GM19099 (cell line): ENCODE data around the gene RRP8.

Experiments
- POLR2A ChIP-seq: IDR thresholded peaks from 3 replicates; pipeline ENCODE4 v1.6.1; 2011; ENCODE audit warnings: low read depth; ENCODE audit not compliant: insufficient read length; ENCODE audit errors: extremely low read depth

RRP8 gene

GRCh38 chr11:6613496-6613895, 10.1 kb upstream of the RRP8 start:
- no peak for TF ChIP-seq POLR2A

GRCh38 chr11:6612213-6613041, 9.0 kb upstream of the RRP8 start, which contains the start of gene TAF10:
TAF10 (minus strand) TSS chr11:6612216; CDS start chr11:6612189, 27 bp downstream.
- TF ChIP-seq POLR2A, result peak; percentile 93

- no peak for TF ChIP-seq POLR2A
Observed at GRCh38 chr11:6611963-6612212, 8.5 kb upstream of the RRP8 start.

DNA sequence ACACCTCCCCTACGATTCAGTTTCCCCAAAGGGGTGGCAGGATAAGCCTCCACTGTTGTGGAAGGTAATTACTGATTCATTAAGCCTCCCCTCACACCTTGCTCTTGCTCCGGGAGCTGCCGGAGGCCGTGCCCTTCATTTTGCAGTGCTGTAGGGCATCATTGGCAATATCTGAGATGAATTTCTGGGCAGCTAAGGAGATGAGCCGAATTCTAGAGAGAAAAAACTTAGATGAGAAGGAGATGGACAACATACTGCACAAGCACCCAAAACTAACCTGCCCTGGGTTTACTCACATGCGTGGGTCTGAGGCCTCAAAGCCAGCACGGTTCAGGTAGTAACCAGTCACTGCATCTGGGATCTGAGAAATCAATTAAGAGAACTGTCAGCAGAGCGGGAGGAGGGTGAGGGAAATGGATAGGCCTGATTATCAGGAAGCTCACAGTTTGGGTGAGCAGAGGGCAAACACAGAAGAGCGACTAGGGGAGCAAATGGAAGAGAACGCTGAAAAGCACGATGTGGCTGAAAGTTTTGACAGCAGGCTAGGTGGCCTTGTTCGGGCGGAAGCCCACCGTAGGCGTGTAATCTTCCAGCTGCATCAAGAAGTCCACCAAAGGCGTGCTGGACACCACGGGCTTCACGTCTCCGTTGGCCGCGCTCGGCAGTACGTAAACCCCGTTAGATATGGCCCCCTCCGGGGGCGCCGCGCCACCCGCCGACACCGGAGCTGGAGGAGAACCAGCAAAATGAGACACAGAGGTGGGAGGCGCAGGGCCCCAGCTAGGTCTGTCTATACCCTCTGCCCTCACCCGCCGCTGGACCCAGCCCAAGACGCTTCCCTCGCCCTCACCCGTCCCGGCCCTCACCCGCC, 7.9 kb upstream of the RRP8 start:
- no peak for TF ChIP-seq POLR2A

DNA sequence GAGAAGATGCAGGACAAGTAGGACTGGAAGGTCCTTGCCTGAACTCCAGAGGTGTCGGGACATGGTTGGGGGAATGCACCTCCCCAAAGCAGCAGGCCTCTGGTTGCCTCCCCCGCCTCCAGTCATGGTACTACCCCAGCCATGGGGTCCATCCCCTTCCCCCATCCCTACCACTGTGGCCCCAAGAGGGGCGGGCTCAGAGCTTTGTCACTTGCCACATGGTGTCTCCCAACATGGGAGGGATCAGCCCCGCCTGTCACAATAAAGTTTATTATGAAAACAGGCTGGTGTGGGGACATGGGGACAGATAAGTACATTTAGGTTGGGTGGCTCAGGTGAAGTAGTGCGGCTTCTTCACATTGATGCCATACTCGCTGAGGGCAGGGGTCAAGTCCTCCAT, 7.2 kb upstream of the RRP8 start:
- TF ChIP-seq POLR2A, result no peak

- no peak for TF ChIP-seq POLR2A
Observed at GRCh38 chr11:6609502-6610015, 6.1 kb upstream of the RRP8 start.

GRCh38 chr11:6608726-6609501, 5.5 kb upstream of the RRP8 start:
- no peak for TF ChIP-seq POLR2A

DNA sequence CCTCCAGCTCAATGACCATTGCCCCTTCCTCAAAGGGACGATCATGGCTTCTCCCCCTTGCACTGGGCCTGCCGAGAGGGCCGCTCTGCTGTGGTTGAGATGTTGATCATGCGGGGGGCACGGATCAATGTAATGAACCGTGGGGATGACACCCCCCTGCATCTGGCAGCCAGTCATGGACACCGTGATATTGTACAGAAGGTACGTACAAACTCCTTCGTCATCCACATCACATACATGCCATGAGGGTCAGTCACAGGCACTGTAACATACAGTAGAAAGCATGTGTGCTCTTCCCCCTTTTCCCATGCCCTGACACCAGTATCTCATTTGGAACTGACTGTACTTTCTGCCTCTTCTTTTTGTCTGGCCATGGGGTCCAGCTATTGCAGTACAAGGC, 4.6 kb upstream of the RRP8 start:
- no peak for TF ChIP-seq POLR2A

GRCh38 chr11:6607190-6607795, 3.9 kb upstream of the RRP8 start:
- TF ChIP-seq POLR2A, result no peak

- peak; percentile 41 for TF ChIP-seq POLR2A
Observed at GRCh38 chr11:6606471-6607189, 3.2 kb upstream of the RRP8 start.

DNA sequence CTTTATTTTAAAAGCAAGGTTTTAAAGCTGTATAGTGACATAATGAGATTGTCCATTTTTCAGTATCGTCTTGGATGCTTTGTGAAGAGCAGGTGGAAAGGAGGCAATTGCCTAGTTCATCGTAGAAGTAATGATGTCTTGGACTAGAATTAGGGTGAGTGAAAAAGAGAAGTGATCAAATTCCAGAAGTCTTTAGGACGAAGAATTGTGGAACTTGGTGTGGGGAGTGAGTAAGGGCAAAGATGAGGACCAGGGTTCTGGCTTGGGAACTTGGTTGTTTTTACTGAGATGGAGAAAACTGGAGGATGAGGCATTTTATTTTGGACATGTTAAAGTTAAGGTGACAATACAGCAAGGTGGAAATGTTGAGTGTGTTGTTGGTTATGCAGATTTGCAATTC, 1.4 kb upstream of the RRP8 start:
- no peak for TF ChIP-seq POLR2A

GRCh38 chr11:6604081-6604626, 738 bp upstream of the RRP8 start:
- no peak for TF ChIP-seq POLR2A

DNA sequence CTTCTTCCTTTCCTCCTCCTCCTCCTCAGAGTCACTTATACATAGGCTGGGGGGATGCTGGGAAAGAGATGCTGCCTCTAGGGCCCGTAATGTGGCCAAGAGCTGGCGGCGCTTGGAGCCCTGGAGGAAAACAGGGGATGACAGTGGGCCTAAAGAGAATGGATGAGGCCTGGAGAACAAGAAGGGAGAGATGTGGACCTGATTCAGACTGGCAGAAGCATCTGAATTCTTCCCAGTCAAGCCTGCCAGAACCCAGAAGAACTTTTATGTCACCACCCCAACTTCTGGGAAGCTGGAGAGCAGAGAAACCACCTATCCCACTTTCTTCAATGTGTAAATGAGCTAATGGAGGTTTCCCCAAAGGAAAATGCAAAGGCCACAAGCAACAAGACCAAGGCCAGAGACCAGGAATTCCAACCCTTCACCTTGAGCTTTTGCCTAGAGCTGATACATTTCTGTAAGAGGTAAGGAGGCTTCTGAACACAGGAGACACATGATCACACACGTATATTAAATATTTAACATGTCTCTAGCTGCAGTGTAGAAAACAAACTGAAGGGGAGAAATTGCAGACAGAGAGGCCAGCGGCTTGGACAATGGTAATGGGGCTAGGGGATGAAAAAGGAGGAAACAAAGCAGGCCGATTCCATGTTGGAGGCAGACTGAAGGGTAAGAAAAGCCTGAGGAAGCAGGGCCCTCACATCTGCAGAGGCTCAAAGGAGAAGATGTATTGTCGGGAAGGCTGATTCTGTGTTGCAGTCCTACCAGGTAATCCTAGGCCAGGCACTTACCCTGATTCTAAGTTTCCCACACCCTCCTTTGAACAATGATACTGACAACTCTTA, 1.1 kb downstream of the RRP8 start:
- no peak for TF ChIP-seq POLR2A
